NB4 (cell line): Measurements from ENCODE around the gene IRX4.

Source experiments
- CTCF ChIP-seq: IDR thresholded peaks from one replicate; pipeline ENCODE4 v1.5.1; 2012; ENCODE audit warnings: low read depth, low read length
- MAX ChIP-seq: IDR thresholded peaks from 2 replicates; pipeline ENCODE4 v1.6.1; 2011; ENCODE audit warnings: low read depth, low read length
- MYC ChIP-seq: IDR thresholded peaks from 2 replicates; pipeline ENCODE4 v1.6.1; 2011; ENCODE audit warnings: low read depth, low read length
- POLR2A ChIP-seq: IDR thresholded peaks from 2 replicates; pipeline ENCODE4 v1.6.1; 2011; ENCODE audit warnings: mild to moderate bottlenecking; ENCODE audit not compliant: insufficient read length; ENCODE audit errors: extremely low read depth

- no peak for TF ChIP-seq CTCF
- no peak for TF ChIP-seq MAX
- TF ChIP-seq POLR2A, result no peak
- no peak for TF ChIP-seq MYC
Measured at GRCh38 chr5:1905108-1905507, 22.4 kb upstream of the IRX4 start.
